Measurements from ENCODE around the gene PPP6R2.

PPP6R2 gene

GRCh38 chr22:50487290-50488005 is 144.3 kb downstream of the PPP6R2 start:
- in situ Hi-C loops (cut with HindIII; ENCODE audit: low pct_unique_long_range_greater_than_20kb, low sequenced_read_pairs): no loop called here
- TF ChIP-seq JUND (IDR thresholded peaks at IDR 0.05; ENCODE audit: low read depth): no peak
- DNase-seq (ENCODE audit: low read depth in 1 of 2, low spot score in 1 of 2): no peak

DNA sequence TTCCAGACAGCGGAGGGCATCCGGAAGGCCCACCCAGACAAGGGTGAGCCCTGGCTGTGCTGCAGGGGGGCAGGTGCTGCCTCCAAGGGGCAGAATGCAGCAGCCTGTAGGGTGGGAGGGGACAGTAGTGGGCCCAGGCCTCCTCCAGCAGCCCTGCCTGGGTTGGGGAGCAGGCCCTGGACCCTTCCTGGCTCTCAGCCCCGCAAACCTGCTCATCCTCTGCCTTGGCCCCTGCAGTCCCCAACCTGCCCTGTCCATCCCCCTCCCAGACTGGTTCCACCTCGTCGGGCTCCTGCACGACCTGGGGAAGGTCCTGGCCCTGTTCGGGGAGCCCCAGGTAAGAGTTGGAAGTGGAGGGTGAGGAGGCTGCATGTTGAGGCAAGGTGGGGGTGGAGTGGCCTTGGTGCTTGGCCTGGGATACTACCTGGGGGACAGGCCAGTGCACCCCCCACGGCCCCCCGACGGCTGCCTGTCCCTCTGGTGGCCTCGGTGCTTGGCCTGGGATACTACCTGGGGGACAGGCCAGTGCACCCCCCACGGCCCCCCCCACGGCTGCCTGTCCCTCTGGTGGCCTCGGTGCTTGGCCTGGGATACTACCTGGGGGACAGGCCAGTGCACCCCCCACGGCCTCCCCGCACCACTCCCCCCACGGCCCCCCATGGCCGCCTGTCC is 145.0 kb downstream of the PPP6R2 start:
- no peak for TF ChIP-seq JUND (IDR thresholded peaks at IDR 0.05; ENCODE audit: low read depth)
- in situ Hi-C loops (cut with HindIII; ENCODE audit: low pct_unique_long_range_greater_than_20kb, low sequenced_read_pairs): no loop called here
- no peak for DNase-seq (ENCODE audit: low read depth in 1 of 2, low spot score in 1 of 2)

GRCh38 chr22:50488886-50489285 is 145.8 kb downstream of the PPP6R2 start:
- no peak for DNase-seq (ENCODE audit: low read depth in 1 of 2, low spot score in 1 of 2)
- in situ Hi-C loops (cut with HindIII; ENCODE audit: low pct_unique_long_range_greater_than_20kb, low sequenced_read_pairs): no loop called here
- TF ChIP-seq JUND (IDR thresholded peaks at IDR 0.05; ENCODE audit: low read depth): no peak

- in situ Hi-C loops (cut with HindIII; ENCODE audit: low pct_unique_long_range_greater_than_20kb, low sequenced_read_pairs): no loop called here
- DNase-seq (ENCODE audit: low read depth in 1 of 2, low spot score in 1 of 2): no peak
- TF ChIP-seq JUND (IDR thresholded peaks at IDR 0.05; ENCODE audit: low read depth): no peak
Observed at GRCh38 chr22:50489363-50490243, 146.5 kb downstream of the PPP6R2 start.

GRCh38 chr22:50490531-50491308 is 147.6 kb downstream of the PPP6R2 start:
- TF ChIP-seq JUND (IDR thresholded peaks at IDR 0.05; ENCODE audit: low read depth): no peak
- no peak for DNase-seq (ENCODE audit: low read depth in 1 of 2, low spot score in 1 of 2)
- in situ Hi-C loops (cut with HindIII; ENCODE audit: low pct_unique_long_range_greater_than_20kb, low sequenced_read_pairs): no loop called here

All from T47D (cell line).